Pancreas (tissue), 10 donors: ENCODE results near the gene LCE3C. TPM values are rescaled to one million over a fixed set of nuclear protein-coding genes. Genes with fewer than 3 reads are reported as not detected.

Experiments used
- ATAC-seq, 4 donors: fragments of 200-7000 bp; cut with Tn5 transposase; one replicate each; pipeline versions ENCODE4 v1.8.0 to v1.9.1; 2020; ENCODE audit warnings: mild to moderate bottlenecking in 4 of 4, moderate library complexity in 4 of 4
- DNase-seq, 6 donors: peaks; one replicate each; pipeline ENCODE4 v3.0.0-alpha.2; 2020
- FAIRE-seq: peaks from 2 replicates; lab custom pipeline; 2012; peaks lifted over from hg19 to GRCh38; lab: Jason Lieb, UNC
- H3K27ac ChIP-seq, 4 donors: fragments of 200-600 bp; sonication (generic); 1 replicate in 3 of 4; 2 replicates in 1 of 4; pipeline versions ENCODE4 v1.5.0 to v1.8.0; 2020
- H3K27me3 ChIP-seq, 4 donors: fragments of 200-600 bp; one replicate each; pipeline ENCODE4 v1.8.0; 2021
- H3K36me3 ChIP-seq, 3 donors: fragments of 200-600 bp; sonication (generic) in 1 of 3; one replicate each; pipeline versions ENCODE4 v1.5.0 to v1.8.0; 2020 to 2021
- H3K4me1 ChIP-seq, 3 donors: fragments of 200-600 bp; one replicate each; pipeline ENCODE4 v1.8.0; 2021
- H3K4me3 ChIP-seq, 4 donors: fragments of 200-600 bp; sonication (generic) in 2 of 4; one replicate each; pipeline versions ENCODE4 v1.5.0 to v1.8.0; 2020 to 2021
- H3K9me3 ChIP-seq, 4 donors: fragments of 200-600 bp; one replicate each; pipeline ENCODE4 v1.8.0; 2021
- intact Hi-C, 3 donors: fragments of 100-400 bp; cut with DNase I; formaldehyde crosslinking; loops; one replicate each; pipeline versions ENCODE4 v1.11.1 to v1.14.2; 2022
- polyA plus RNA-seq, 2 donors: library from polyadenylated mRNA; stranded (reverse); fragments of 200-250 nt; gene quantifications; one replicate each; pipeline ENCODE4 v1.2.3, GENCODE V29; 2013
- total RNA-seq, 6 donors: library from RNA; stranded (reverse); fragmentation: NEBNext Ultra II Directional in 4 of 6; extraction: Animal tissue kit (Norgen Biotek cat#: 25700) in 4 of 6; gene quantifications; one replicate each; pipeline versions ENCODE4 v1.2.1 to v1.2.4, GENCODE V29; 2021 to 2023
- TF ChIP-seq, protein P1 (sequence below), 4 donors: fragments of 200-600 bp; sonication (generic) in 3 of 4; IDR thresholded peaks; one replicate each; pipeline versions ENCODE4 v1.5.0 to v1.8.0; 2021; ENCODE audit warnings: antibody characterized with exemption in 4 of 4
- donor health status: healthy with polysubstance abuse.
- donor health status: DM: no; HTN: no; CAD: no; lungs with moderate emphysema.
- donor health status: DM: no; HTN: no; CAD: no.
- donor health status: control.
- donor health status: control.
- donor health status: Bipolar disorder and iron deficiency.
- donor health status: DM: yes; HTN: yes; CAD: no.
- donor health status: DM: no; HTN: no; CAD: no.
- donor health status: DM: no; HTN: no; CAD: no.
- donor health status: DM: yes; HTN: yes; CAD: no.

The LCE3C gene
- total and polyA plus RNA-seq, 8 donors: not detected

DNA sequence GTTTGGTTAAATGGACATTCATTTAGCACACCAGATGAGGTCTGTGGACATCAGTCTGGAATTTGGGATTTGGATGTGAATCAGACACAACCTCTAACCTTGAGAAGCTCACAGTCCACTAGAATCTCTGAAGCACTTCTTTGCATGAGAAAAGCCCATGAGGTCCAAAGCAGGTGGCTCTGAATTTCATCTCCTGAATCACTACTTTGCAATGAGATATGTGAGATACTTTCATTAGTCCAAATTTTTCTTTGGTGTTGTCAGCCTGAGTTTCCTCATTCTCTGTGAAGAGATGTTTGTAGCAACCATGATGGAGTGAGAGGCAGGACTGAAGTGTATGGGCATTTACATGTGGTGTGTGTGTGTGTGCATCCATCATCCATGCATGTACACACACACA lies 46.6 kb downstream of the LCE3C start:
- intact Hi-C loops: no loop called here
- Histone ChIP-seq H3K27me3 (peaks cover 0 to 4% (median 0%) of the 10 kb centered on the region in 4 donors), H3K36me3 (no peaks in the 10 kb centered on the region), H3K27ac (no peak overlapping the region), H3K4me1 (no peaks in the 10 kb centered on the region), H3K9me3 (no peaks in the 10 kb centered on the region), H3K4me3 (no peak overlapping the region)
- no peak for FAIRE-seq
- no peak for ATAC-seq
- DNase-seq: no peak
- TF ChIP-seq, protein P1, sequence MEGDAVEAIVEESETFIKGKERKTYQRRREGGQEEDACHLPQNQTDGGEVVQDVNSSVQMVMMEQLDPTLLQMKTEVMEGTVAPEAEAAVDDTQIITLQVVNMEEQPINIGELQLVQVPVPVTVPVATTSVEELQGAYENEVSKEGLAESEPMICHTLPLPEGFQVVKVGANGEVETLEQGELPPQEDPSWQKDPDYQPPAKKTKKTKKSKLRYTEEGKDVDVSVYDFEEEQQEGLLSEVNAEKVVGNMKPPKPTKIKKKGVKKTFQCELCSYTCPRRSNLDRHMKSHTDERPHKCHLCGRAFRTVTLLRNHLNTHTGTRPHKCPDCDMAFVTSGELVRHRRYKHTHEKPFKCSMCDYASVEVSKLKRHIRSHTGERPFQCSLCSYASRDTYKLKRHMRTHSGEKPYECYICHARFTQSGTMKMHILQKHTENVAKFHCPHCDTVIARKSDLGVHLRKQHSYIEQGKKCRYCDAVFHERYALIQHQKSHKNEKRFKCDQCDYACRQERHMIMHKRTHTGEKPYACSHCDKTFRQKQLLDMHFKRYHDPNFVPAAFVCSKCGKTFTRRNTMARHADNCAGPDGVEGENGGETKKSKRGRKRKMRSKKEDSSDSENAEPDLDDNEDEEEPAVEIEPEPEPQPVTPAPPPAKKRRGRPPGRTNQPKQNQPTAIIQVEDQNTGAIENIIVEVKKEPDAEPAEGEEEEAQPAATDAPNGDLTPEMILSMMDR (IDR thresholded peaks at IDR 0.05): no peak

Other genes starting within 250 kb of the LCE3C start
- not detected for gene FLG2, start 240.2 kb upstream of the LCE3C start, total RNA-seq
- under 1 TPM in 1 of 2 donors, not detected in 1; under 0.01 TPM for gene FLG2, start 240.2 kb upstream of the LCE3C start, polyA plus RNA-seq
- not detected for gene CRNN, start 186.0 kb upstream of the LCE3C start, total RNA-seq
- gene CRNN, start 186.0 kb upstream of the LCE3C start, polyA plus RNA-seq: under 1 TPM; 0.52 to 0.76 TPM
- not detected for gene LCE5A, start 89.4 kb upstream of the LCE3C start, total RNA-seq
- gene LCE5A, start 89.4 kb upstream of the LCE3C start, polyA plus RNA-seq: not detected
- gene CRCT1, start 85.8 kb upstream of the LCE3C start, total RNA-seq: not detected
- gene CRCT1, start 85.8 kb upstream of the LCE3C start, polyA plus RNA-seq: under 1 TPM in 1 of 2 donors, not detected in 1; 0.30 TPM
- not detected for gene LCE3E, start 33.5 kb upstream of the LCE3C start, total RNA-seq
- not detected for gene LCE3E, start 33.5 kb upstream of the LCE3C start, polyA plus RNA-seq
- gene LCE3D, start 19.7 kb upstream of the LCE3C start, total RNA-seq: not detected
- gene LCE3D, start 19.7 kb upstream of the LCE3C start, polyA plus RNA-seq: not detected
- gene LCE3B, start 13.6 kb downstream of the LCE3C start, total RNA-seq: not detected
- gene LCE3B, start 13.6 kb downstream of the LCE3C start, polyA plus RNA-seq: not detected
- not detected for gene LCE3A, start 22.9 kb downstream of the LCE3C start, total RNA-seq
- not detected for gene LCE3A, start 22.9 kb downstream of the LCE3C start, polyA plus RNA-seq
- not detected for gene LCE2D, start 63.1 kb downstream of the LCE3C start, total RNA-seq
- not detected for gene LCE2D, start 63.1 kb downstream of the LCE3C start, polyA plus RNA-seq
- gene LCE2C, start 75.0 kb downstream of the LCE3C start, total RNA-seq: not detected
- gene LCE2C, start 75.0 kb downstream of the LCE3C start, polyA plus RNA-seq: not detected
- gene LCE2B, start 85.9 kb downstream of the LCE3C start, total RNA-seq: not detected
- gene LCE2B, start 85.9 kb downstream of the LCE3C start, polyA plus RNA-seq: not detected
- gene LCE2A, start 98.1 kb downstream of the LCE3C start, total RNA-seq: not detected
- not detected for gene LCE2A, start 98.1 kb downstream of the LCE3C start, polyA plus RNA-seq
- gene LCE4A, start 107.9 kb downstream of the LCE3C start, total RNA-seq: not detected
- not detected for gene LCE4A, start 107.9 kb downstream of the LCE3C start, polyA plus RNA-seq
- not detected for gene KPRP, start 157.8 kb downstream of the LCE3C start, total RNA-seq
- not detected for gene KPRP, start 157.8 kb downstream of the LCE3C start, polyA plus RNA-seq
- gene LCE1F, start 174.9 kb downstream of the LCE3C start, total RNA-seq: not detected
- not detected for gene LCE1F, start 174.9 kb downstream of the LCE3C start, polyA plus RNA-seq
- not detected for gene LCE1E, start 186.0 kb downstream of the LCE3C start, total RNA-seq
- gene LCE1E, start 186.0 kb downstream of the LCE3C start, polyA plus RNA-seq: not detected
- not detected for gene LCE1D, start 196.5 kb downstream of the LCE3C start, total RNA-seq
- not detected for gene LCE1D, start 196.5 kb downstream of the LCE3C start, polyA plus RNA-seq
- gene LCE1C, start 206.4 kb downstream of the LCE3C start, total RNA-seq: not detected
- gene LCE1C, start 206.4 kb downstream of the LCE3C start, polyA plus RNA-seq: not detected
- not detected for gene LCE1B, start 211.7 kb downstream of the LCE3C start, total RNA-seq
- gene LCE1B, start 211.7 kb downstream of the LCE3C start, polyA plus RNA-seq: not detected
- gene LCE1A, start 227.2 kb downstream of the LCE3C start, total RNA-seq: not detected
- gene LCE1A, start 227.2 kb downstream of the LCE3C start, polyA plus RNA-seq: not detected
- not detected for gene LCE6A, start 242.6 kb downstream of the LCE3C start, total RNA-seq
- gene LCE6A, start 242.6 kb downstream of the LCE3C start, polyA plus RNA-seq: not detected